ENCODE measurements around the gene CNTNAP2. TPM values are rescaled to one million over a fixed set of nuclear protein-coding genes. Genes with fewer than 3 reads are reported as not detected.

The CNTNAP2 gene
- total RNA-seq, 6 experiments from 2014 or later, result 1.8 to 8.1 (median 3.9) TPM

DNA sequence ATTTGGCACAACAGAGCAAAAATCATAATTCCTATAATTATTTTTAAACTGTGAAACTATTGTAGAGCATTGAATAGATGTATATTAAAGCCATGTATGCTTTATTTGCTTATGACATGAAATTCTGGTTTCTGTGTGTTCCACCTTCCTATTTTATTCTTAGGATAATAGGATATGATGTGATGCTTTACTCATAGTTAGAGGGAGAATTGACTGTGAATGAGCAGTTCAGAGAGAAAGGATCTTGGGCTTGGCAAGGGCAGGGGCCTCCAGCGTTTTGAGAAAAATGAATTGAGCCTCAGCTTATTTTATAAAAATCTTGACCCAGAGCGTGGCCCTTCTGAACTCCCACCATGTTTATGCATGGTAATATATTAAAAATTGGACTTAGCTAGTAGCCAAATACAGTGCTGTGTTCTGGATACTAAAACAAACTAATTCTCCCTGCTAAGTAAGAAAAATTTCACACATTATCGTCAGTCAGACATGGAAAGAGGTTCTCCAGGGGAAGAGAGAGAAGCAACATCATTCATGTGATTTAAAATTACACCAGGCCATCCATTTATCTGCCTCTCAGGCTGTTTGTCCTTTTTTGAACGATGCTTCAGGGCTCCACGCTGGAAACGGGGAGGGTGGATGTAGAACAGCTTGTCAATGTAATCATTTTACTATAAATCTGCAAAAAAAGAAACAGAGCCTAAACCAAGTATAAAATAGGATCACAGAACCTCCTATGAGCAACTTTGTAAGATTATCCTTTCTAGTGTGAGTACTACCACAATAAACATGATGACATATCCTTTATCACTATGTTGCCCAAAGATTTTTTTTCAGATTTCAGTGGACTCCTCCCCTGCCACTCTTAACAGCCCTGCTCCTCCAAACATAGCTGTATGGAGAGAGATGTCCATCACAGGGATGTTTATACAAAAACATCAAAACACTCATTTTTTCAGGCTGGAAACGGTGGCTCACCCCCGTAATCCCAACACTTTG lies 2215.9 kb downstream of the CNTNAP2 start:
- 89% methylated on average over 6 of the region's 8 CpGs for WGBS (ENCODE audit: insufficient coverage, low coverage, low lambda C conversion rate, missing lambda C conversion rate)
- no peaks in the 10 kb centered on the region for H3K9me3 ChIP-seq
- intact Hi-C loops (cut with DNase I), result no loop called here
- H3K27me3 ChIP-seq, result no peaks in the 10 kb centered on the region
- H3K36me3 ChIP-seq, result no peaks in the 10 kb centered on the region
- DNase-seq, result no peak
- no peak for TF ChIP-seq POLR2A (IDR thresholded peaks at IDR 0.05)
- H3K27ac ChIP-seq, result no peak overlapping the region
- no peak for ATAC-seq
- H3K4me3 ChIP-seq, result no peak overlapping the region
- no peaks in the 10 kb centered on the region for H3K4me1 ChIP-seq

DNA sequence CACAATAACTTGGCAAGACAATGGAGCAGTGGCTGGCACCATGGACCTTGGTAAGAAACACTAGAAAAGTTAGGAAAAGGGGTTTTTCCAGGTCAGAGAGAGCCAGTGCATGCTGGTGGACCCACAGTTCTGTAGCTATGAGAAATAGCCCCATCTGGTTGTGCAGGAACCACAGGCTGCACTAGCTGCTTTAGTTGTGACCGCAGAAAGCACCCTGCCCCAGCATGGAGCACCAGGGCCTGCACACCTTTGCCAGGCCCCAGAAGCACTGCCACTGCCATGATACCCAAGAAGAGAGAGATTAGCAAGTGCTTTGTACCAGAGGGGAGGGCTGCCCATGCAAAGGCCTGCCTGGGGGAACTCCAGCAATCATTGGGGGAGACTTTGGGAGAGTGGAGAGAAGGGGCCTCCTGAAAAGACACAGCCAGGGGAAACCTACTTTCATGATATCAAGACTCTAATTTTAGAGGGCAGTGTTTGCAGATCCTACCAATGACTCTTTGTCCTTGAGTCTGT lies 2217.9 kb downstream of the CNTNAP2 start:
- WGBS (ENCODE audit: insufficient coverage, low coverage, low lambda C conversion rate, missing lambda C conversion rate), result no CpG with 5 or more reads among the region's 1 CpG
- DNase-seq, result no peak
- Histone ChIP-seq H3K27ac (no peak overlapping the region), H3K4me1 (peaks cover 0 to 4% (median 0%) of the 10 kb centered on the region in 4 donors), H3K4me3 (no peak overlapping the region), H3K27me3 (no peaks in the 10 kb centered on the region), H3K9me3 (no peaks in the 10 kb centered on the region), H3K36me3 (no peaks in the 10 kb centered on the region)
- no peak for ATAC-seq
- TF ChIP-seq, protein P1, sequence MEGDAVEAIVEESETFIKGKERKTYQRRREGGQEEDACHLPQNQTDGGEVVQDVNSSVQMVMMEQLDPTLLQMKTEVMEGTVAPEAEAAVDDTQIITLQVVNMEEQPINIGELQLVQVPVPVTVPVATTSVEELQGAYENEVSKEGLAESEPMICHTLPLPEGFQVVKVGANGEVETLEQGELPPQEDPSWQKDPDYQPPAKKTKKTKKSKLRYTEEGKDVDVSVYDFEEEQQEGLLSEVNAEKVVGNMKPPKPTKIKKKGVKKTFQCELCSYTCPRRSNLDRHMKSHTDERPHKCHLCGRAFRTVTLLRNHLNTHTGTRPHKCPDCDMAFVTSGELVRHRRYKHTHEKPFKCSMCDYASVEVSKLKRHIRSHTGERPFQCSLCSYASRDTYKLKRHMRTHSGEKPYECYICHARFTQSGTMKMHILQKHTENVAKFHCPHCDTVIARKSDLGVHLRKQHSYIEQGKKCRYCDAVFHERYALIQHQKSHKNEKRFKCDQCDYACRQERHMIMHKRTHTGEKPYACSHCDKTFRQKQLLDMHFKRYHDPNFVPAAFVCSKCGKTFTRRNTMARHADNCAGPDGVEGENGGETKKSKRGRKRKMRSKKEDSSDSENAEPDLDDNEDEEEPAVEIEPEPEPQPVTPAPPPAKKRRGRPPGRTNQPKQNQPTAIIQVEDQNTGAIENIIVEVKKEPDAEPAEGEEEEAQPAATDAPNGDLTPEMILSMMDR (IDR thresholded peaks at IDR 0.05), result no peak
- TF ChIP-seq POLR2A (IDR thresholded peaks at IDR 0.05), result no peak
- intact Hi-C loops (cut with DNase I), result no loop called here

DNA sequence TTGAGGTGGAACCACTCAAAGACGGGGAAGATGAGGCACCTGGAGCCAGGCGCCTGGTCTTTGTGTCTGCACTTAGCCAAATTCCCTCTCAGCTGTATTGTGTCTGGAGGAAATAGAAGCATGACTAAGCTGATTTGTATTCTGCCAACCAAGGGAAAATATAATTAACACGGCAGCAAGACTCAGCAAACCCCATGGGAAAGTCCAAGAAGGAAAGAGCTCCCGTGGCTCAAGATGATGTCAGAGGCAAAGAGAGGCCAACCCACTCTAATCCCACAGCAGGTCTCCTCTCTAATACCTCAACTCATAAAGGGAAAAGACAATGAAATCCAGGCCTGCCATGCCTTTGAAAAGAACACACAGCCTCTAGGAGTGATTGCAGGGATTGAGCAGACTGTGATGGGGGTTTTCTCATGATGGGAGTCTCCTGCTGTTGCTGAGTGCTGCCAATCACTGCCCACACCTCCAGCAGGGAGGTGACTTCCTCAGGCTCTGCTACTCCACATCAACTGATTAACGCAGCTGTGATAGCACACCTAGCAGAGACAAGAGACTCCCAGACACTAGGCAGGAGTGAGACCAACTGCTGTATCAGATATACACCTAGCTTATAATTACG lies 2218.5 kb downstream of the CNTNAP2 start:
- Histone ChIP-seq H3K4me3 (no peak overlapping the region), H3K4me1 (peaks cover 0 to 5% (median 0%) of the 10 kb centered on the region in 4 donors), H3K9me3 (no peaks in the 10 kb centered on the region), H3K27me3 (no peaks in the 10 kb centered on the region), H3K36me3 (no peaks in the 10 kb centered on the region), H3K27ac (no peak overlapping the region)
- DNase-seq, result no peak
- ATAC-seq, result peak in 2 of 4 donors; percentile 5 to 19
- no peak for TF ChIP-seq POLR2A (IDR thresholded peaks at IDR 0.05)
- TF ChIP-seq, protein P1 (IDR thresholded peaks at IDR 0.05), result no peak
- intact Hi-C loops (cut with DNase I), result no loop called here
- WGBS (ENCODE audit: insufficient coverage, low coverage, low lambda C conversion rate, missing lambda C conversion rate), result 48% methylated on average over 6 of the region's 6 CpGs

DNA sequence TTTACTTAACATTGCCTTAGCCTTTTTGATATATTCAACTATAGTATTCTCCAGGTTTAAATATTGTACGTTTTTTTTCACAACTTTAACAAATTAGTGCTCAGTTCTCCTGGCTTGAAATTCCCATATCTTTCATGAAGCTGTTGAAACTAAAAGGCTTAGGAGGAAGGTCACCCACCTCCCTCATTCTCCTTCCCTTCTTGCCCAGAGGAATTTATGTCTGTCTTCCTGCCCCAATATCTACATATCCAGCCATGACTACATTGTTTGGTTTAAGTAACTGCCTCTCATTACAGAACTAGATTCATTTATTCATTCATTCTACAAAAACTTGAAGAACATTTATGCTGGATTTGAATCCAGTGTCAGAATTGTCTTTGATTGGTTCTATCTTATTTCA lies 2219.2 kb downstream of the CNTNAP2 start:
- H3K4me1 ChIP-seq, result peaks cover 0 to 7% (median 0%) of the 10 kb centered on the region in 4 donors
- no peaks in the 10 kb centered on the region for H3K36me3 ChIP-seq
- 53% methylated on average over 1 of the region's 1 CpG for WGBS (ENCODE audit: insufficient coverage, low coverage, low lambda C conversion rate, missing lambda C conversion rate)
- no peaks in the 10 kb centered on the region for H3K9me3 ChIP-seq
- H3K27me3 ChIP-seq, result no peaks in the 10 kb centered on the region
- no peak for ATAC-seq
- DNase-seq, result no peak
- TF ChIP-seq, protein P1 (IDR thresholded peaks at IDR 0.05), result no peak
- TF ChIP-seq POLR2A (IDR thresholded peaks at IDR 0.05), result no peak
- no peak overlapping the region for H3K4me3 ChIP-seq
- intact Hi-C loops (cut with DNase I), result no loop called here
- H3K27ac ChIP-seq, result no peak overlapping the region
